ENCODE data around the gene IL10RA. TPM values are rescaled to one million over a fixed set of nuclear protein-coding genes. Genes with fewer than 3 reads are reported as not detected.

The IL10RA gene
- total RNA-seq, 1 donor from 2014 or later = 37.7 TPM

DNA sequence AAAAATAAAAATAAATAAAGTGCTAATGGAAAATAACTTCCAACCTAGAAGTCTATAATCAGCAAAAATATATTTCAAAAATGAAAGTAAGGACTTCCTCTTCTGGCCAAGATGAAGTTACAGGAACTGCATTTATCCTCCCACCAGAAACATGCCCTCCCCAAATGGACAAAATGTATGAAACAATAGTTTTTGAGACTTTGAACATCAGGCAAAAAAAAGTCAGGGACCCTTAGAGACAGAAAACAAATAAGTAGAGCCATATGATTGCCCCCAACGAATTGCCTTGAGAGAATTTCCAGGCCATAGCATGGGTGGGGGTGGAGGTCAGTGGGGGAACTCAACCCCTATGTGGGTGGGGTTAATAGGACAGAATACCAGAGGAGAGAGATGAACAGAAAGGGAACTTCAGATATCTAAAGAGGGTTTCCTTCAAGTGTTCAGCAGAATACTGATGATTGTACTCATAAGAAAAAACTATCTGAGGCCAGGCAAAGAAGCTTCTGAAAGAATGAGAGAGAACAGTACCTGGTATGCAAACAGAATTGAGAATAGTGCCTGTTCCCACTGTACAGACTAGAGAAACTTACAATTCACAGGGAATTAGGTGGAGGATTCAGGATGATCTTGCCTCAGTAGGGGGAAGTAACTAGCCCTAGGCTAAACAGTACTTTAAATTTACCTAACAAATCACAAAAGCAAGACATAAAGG lies 26.6 kb upstream of the IL10RA start:
- intact Hi-C loops (cut with DNase I) = no loop called here
- ATAC-seq = peak in 1 of 2 donors; percentile 44
- no peaks in the 10 kb centered on the region for H3K9me3 ChIP-seq

DNA sequence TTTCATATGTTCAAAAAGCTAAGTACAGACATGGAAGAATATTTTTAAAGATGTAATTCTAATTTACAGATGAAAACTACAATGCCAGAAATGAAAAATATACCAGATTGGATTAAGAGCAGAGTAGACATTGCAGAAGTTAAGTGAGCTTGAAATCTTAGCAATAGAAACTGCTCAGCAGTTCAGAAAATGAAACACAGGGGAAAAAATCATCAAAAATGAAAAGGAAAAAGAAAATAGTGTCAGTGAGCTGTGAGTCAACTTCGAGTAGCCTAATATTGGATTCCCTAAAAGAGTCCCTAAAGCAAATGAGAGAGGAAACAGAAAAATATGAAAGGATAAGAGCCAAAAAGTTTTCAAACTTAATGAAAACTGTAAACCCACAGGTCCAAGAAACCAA lies 25.8 kb upstream of the IL10RA start:
- Histone ChIP-seq H3K36me3 (no peaks in the 10 kb centered on the region), H3K4me3 (no peak overlapping the region), H3K27ac (no peak overlapping the region), H3K4me1 (no peaks in the 10 kb centered on the region), H3K27me3 (ENCODE audit: low read depth) (no peaks in the 10 kb centered on the region), H3K9me3 (no peaks in the 10 kb centered on the region)
- intact Hi-C loops (cut with DNase I) = no loop called here
- ATAC-seq (no peak), DNase-seq (no peak)
- TF ChIP-seq, protein P1, sequence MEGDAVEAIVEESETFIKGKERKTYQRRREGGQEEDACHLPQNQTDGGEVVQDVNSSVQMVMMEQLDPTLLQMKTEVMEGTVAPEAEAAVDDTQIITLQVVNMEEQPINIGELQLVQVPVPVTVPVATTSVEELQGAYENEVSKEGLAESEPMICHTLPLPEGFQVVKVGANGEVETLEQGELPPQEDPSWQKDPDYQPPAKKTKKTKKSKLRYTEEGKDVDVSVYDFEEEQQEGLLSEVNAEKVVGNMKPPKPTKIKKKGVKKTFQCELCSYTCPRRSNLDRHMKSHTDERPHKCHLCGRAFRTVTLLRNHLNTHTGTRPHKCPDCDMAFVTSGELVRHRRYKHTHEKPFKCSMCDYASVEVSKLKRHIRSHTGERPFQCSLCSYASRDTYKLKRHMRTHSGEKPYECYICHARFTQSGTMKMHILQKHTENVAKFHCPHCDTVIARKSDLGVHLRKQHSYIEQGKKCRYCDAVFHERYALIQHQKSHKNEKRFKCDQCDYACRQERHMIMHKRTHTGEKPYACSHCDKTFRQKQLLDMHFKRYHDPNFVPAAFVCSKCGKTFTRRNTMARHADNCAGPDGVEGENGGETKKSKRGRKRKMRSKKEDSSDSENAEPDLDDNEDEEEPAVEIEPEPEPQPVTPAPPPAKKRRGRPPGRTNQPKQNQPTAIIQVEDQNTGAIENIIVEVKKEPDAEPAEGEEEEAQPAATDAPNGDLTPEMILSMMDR (IDR thresholded peaks at IDR 0.05) = no peak

More for the DNA sequence above, 26.6 kb upstream of the IL10RA start:
- no peak for DNase-seq
- H3K4me1 ChIP-seq = no peaks in the 10 kb centered on the region
- TF ChIP-seq, protein P1 (IDR thresholded peaks at IDR 0.05) = no peak
- no peaks in the 10 kb centered on the region for H3K36me3 ChIP-seq
- H3K4me3 ChIP-seq = no peak overlapping the region
- no peaks in the 10 kb centered on the region for H3K27me3 ChIP-seq (ENCODE audit: low read depth)
- peak overlapping the region; percentile 51 for H3K27ac ChIP-seq

DNA sequence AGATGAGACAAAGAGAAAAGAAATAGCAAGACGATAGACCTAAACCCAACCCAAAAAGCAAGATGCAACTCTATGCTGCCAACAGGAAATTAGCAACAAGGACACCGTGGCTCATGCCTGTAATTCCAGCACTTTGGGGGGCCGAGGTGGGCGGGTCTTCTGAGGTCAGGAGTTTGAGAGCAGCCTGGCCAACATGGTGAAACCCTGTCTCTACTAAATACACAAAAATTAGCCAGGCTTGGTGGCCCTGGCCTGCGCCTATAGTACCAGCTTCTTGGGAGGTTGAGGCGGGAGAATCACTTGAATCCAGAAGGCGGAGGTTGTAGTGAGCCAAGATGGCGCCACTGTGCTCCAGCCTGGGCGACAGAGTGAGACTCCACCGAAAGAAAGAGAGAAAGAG lies 24.3 kb upstream of the IL10RA start:
- Histone ChIP-seq H3K9me3 (no peaks in the 10 kb centered on the region), H3K27me3 (ENCODE audit: low read depth) (no peaks in the 10 kb centered on the region), H3K4me3 (no peak overlapping the region), H3K27ac (no peak overlapping the region), H3K36me3 (no peaks in the 10 kb centered on the region), H3K4me1 (no peaks in the 10 kb centered on the region)
- no peak for ATAC-seq
- intact Hi-C loops (cut with DNase I) = no loop called here
- no peak for DNase-seq
- TF ChIP-seq, protein P1 (IDR thresholded peaks at IDR 0.05) = no peak

DNA sequence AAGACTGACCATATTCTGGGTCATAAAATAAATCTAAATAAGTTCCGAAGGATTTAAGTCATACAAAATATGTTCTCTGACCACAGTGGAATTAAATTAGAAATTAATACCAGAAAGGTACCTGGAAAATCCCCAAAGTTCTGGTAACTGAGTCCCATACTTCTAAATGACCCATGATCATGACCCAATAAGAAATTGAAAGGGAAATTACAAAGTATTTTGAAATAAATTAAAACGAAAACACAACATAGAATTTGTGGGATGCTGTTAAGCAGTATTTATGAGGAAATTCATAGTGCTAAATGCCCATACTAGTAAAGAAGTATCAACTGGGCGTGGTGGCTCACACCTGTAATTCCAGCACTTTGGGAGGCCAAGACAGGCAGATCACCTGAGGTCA lies 23.4 kb upstream of the IL10RA start:
- Histone ChIP-seq H3K4me1 (no peaks in the 10 kb centered on the region), H3K9me3 (no peaks in the 10 kb centered on the region), H3K36me3 (no peaks in the 10 kb centered on the region), H3K4me3 (no peak overlapping the region), H3K27me3 (ENCODE audit: low read depth) (no peaks in the 10 kb centered on the region), H3K27ac (no peak overlapping the region)
- no peak for ATAC-seq
- TF ChIP-seq, protein P1 (IDR thresholded peaks at IDR 0.05) = no peak
- no peak for DNase-seq
- intact Hi-C loops (cut with DNase I) = no loop called here

DNA sequence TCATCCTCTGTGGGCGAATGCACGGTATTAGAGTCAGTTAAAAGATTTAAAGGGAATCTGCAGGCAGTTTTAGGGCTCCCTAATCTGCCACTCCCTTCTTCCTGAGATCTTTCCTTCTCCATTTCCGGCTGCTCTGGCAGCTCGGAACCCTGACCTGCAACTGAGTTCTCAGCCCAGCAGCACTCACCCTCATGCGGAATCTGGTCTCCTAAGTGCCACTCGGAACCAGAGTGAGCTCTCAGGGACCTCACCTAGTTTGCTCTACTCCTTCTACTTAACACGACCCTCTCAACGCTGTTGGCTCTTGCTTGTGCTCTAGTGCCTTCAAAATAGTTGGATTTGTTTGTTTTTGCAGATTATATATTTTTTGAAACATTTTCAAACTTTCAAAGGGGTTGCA lies 19.3 kb upstream of the IL10RA start:
- Histone ChIP-seq H3K27me3 (ENCODE audit: low read depth) (no peaks in the 10 kb centered on the region), H3K27ac (no peak overlapping the region), H3K4me3 (no peak overlapping the region), H3K9me3 (no peaks in the 10 kb centered on the region), H3K4me1 (peaks cover 17% of the 10 kb centered on the region), H3K36me3 (no peaks in the 10 kb centered on the region)
- ATAC-seq (peak; percentile 63 to 72), DNase-seq (no peak)
- TF ChIP-seq, protein P1 (IDR thresholded peaks at IDR 0.05) = no peak
- intact Hi-C loops (cut with DNase I) = no loop called here

Data from lower lobe of right lung (tissue), 2 donors.